K562 (cell line): ENCODE results near the gene PI4KA. TPM values are rescaled to one million over a fixed set of nuclear protein-coding genes. Genes with fewer than 3 reads are reported as not detected.

ENCODE experiments used
- ETV5 ChIP-seq: sonication (generic); formaldehyde crosslinking; IDR thresholded peaks from 2 replicates; pipeline ENCODE4 v1.4.0; 2020; ENCODE audit warnings: low read depth, mild to moderate bottlenecking, missing genetic modification reagents
- HOXB6 ChIP-seq: fragments of 250-450 bp; sonication (Bioruptor Pico); IDR thresholded peaks from 2 replicates; pipeline ENCODE4 v1.5.1; 2022; ENCODE audit warnings: mild to moderate bottlenecking, borderline replicate concordance
- KLF13 ChIP-seq: fragments of 450-650 bp; IDR thresholded peaks from 2 replicates; pipeline ENCODE4 v1.6.1; 2016; ENCODE audit warnings: missing genetic modification characterization, low read depth, mild to moderate bottlenecking, missing compliant biosample characterization, moderate library complexity, borderline replicate concordance
- MED1 ChIP-seq: sonication (generic); formaldehyde crosslinking; IDR thresholded peaks from 2 replicates; pipeline ENCODE4 v1.8.1; 2023; ENCODE audit warnings: missing genetic modification reagents, borderline replicate concordance
- MEF2A ChIP-seq: IDR thresholded peaks from 2 replicates; pipeline ENCODE4 v1.6.1; 2011; ENCODE audit warnings: low read depth, mild to moderate bottlenecking, low read length, moderate library complexity; ENCODE audit not compliant: control insufficient read depth
- PBX2 ChIP-seq, 2 experiments: IDR thresholded peaks in 1 of 2; conservative IDR thresholded peaks in 1 of 2; 2 replicates each; pipeline ENCODE4 v1.6.1; 2016; ENCODE audit warnings: low read depth in 2 of 2, mild to moderate bottlenecking in 1 of 2, missing compliant biosample characterization in 1 of 2, missing genetic modification characterization in 1 of 2, moderate library complexity in 1 of 2
- REST ChIP-seq, 2 experiments: fragments of 450-650 bp; formaldehyde crosslinking in 1 of 2; IDR thresholded peaks; 2 replicates each; pipeline versions ENCODE4 v1.4.0 to v1.6.1; 2014 to 2020; ENCODE audit warnings: mild to moderate bottlenecking in 2 of 2, borderline replicate concordance in 1 of 2, low read depth in 1 of 2
- SMAD1 ChIP-seq: fragments of 150-350 bp; IDR thresholded peaks from 2 replicates; pipeline ENCODE4 v1.6.1; 2014; ENCODE audit warnings: low read length, low read depth; ENCODE audit not compliant: partially characterized antibody
- ZBTB5 ChIP-seq: fragments of 450-650 bp; IDR thresholded peaks from 2 replicates; pipeline ENCODE4 v1.6.1; 2017; ENCODE audit warnings: antibody characterized with exemption
- ZFP30 ChIP-seq: fragments of 250-450 bp; sonication (Bioruptor Pico); IDR thresholded peaks from 2 replicates; pipeline ENCODE4 v1.8.0; 2022; ENCODE audit warnings: moderate library complexity, mild to moderate bottlenecking, inconsistent platforms, borderline replicate concordance
- ZNF764 ChIP-seq: fragments of 250-450 bp; sonication (Bioruptor Pico); IDR thresholded peaks from 2 replicates; pipeline ENCODE4 v1.4.0; 2020; ENCODE audit warnings: low read depth, mild to moderate bottlenecking, moderate library complexity
- ZNF77 ChIP-seq: fragments of 250-450 bp; sonication (Bioruptor Pico); IDR thresholded peaks from 2 replicates; pipeline ENCODE4 v1.5.0; 2020
- polyA plus RNA-seq, 8 experiments: library from polyadenylated mRNA; depleted of rRNA in 4 of 8; stranded (reverse) in 5 of 8; unstranded in 3 of 8; fragments of >200 nt; fragmentation: Nextera tagmentation in 2 of 8; fragmentation: Illumina TruSeq in 1 of 8; extraction: Ambion mirVana in 2 of 8; extraction: Trizol in 1 of 8; gene quantifications; 2 replicates each; pipeline versions ENCODE4 v1.2.1 to v1.2.3, GENCODE V29; 2011 to 2014; ENCODE audit warnings: inconsistent platforms in 1 of 8, missing spikeins in 1 of 8
- total RNA-seq, 7 experiments: library from RNA; depleted of rRNA in 6 of 7; stranded (reverse); fragments of >200 nt in 6 of 7; fragmentation: Illumina TruSeq in 2 of 7; extraction: Trizol in 2 of 7; gene quantifications; 2 replicates each; pipeline versions ENCODE4 v1.2.1 to v1.2.3, GENCODE V29; 2011 to 2021; ENCODE audit warnings: low replicate concordance in 1 of 7

Gene PI4KA
- total and polyA plus RNA-seq, 9 of the 15 experiments (the other 6 are each of a cell fraction or from before 2014, with no cell fraction given): 7.3 to 187 (median 84.7) TPM

- TF ChIP-seq PBX2 (CRISPR knock-in tag; IDR thresholded peaks at IDR 0.05; ENCODE audit: low read depth) (0 out of 2 replicates have a peak, but pooled peaks have one; percentile 21), PBX2 (tag; conservative IDR thresholded peaks at IDR 0.05; ENCODE audit: low read depth) (no peak), ZBTB5 (no peak), SMAD1 (no peak), ZFP30 (CRISPR knock-in tag) (no peak), ZNF77 (CRISPR knock-in tag) (no peak), ETV5 (CRISPR knock-in tag) (no peak), HOXB6 (CRISPR knock-in tag) (0 out of 2 replicates have a peak, but pooled peaks have one; percentile 51), REST (IDR thresholded peaks at IDR 0.05; ENCODE audit: borderline replicate concordance) (no peak), REST (CRISPR knock-in tag; IDR thresholded peaks at IDR 0.05; ENCODE audit: low read depth) (no peak), MED1 (CRISPR knock-in tag) (0 out of 2 replicates have a peak, but pooled peaks have one; percentile 73), KLF13 (tag) (no peak), MEF2A (no peak), ZNF764 (CRISPR knock-in tag) (no peak)
Observed at GRCh38 chr22:20834725-20835124, 23.9 kb downstream of the PI4KA start (continued).
